ENCODE measurements around the gene TMOD2. TPM values are rescaled to one million over a fixed set of nuclear protein-coding genes. Genes with fewer than 3 reads are reported as not detected.

TMOD2 gene
- total RNA-seq, 1 experiment from 2014 or later = 0.52 TPM

GRCh38 chr15:51718746-51719145 lies 32.7 kb upstream of the TMOD2 start:
- Mint-ChIP-seq H3K27me3 (ENCODE audit: insufficient read depth, unreplicated experiment) (no peaks in the 10 kb centered on the region), H3K27ac (ENCODE audit: unreplicated experiment) (no peak overlapping the region), H3K4me1 (ENCODE audit: low read depth, unreplicated experiment) (peaks cover 12% of the 10 kb centered on the region), H3K4me3 (ENCODE audit: unreplicated experiment) (no peak overlapping the region), H3K9me3 (ENCODE audit: unreplicated experiment) (no peaks in the 10 kb centered on the region), H3K36me3 (ENCODE audit: insufficient read depth, unreplicated experiment) (no peaks in the 10 kb centered on the region)
- no peak for DNase-seq
- Histone ChIP-seq H3K27me3 (replicated peaks; ENCODE audit: control insufficient read depth, insufficient read depth, low read length) (no peaks in the 10 kb centered on the region), H3K9me3 (no peaks in the 10 kb centered on the region), H3K4me1 (peaks cover 4% of the 10 kb centered on the region), H3K4me3 (ENCODE audit: low read depth, low read length) (no peak overlapping the region), H3K36me3 (ENCODE audit: control insufficient read depth, insufficient read depth, low read length) (no peaks in the 10 kb centered on the region)
- POLR2A ChIA-PET = no interaction called here
- intact Hi-C loops (cut with micrococcal nuclease; ENCODE audit: unreplicated experiment) = no loop called here
- TF ChIP-seq, protein P1, sequence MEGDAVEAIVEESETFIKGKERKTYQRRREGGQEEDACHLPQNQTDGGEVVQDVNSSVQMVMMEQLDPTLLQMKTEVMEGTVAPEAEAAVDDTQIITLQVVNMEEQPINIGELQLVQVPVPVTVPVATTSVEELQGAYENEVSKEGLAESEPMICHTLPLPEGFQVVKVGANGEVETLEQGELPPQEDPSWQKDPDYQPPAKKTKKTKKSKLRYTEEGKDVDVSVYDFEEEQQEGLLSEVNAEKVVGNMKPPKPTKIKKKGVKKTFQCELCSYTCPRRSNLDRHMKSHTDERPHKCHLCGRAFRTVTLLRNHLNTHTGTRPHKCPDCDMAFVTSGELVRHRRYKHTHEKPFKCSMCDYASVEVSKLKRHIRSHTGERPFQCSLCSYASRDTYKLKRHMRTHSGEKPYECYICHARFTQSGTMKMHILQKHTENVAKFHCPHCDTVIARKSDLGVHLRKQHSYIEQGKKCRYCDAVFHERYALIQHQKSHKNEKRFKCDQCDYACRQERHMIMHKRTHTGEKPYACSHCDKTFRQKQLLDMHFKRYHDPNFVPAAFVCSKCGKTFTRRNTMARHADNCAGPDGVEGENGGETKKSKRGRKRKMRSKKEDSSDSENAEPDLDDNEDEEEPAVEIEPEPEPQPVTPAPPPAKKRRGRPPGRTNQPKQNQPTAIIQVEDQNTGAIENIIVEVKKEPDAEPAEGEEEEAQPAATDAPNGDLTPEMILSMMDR (IDR thresholded peaks at IDR 0.05; ENCODE audit: insufficient read depth in 1 of 2, low read depth in 1 of 2, low read length in 1 of 2, severe bottlenecking in 1 of 2, unreplicated experiment in 1 of 2) = no peak
- CTCF ChIA-PET = no interaction called here
- no TSS peak for BruUV-seq (replicated peaks)

GRCh38 chr15:51720201-51720995 lies 31.0 kb upstream of the TMOD2 start:
- CTCF ChIA-PET = no interaction called here
- peak in 1 of 2 experiments; percentile 35 for DNase-seq
- intact Hi-C loops (cut with micrococcal nuclease; ENCODE audit: unreplicated experiment) = no loop called here

GRCh38 chr15:51721199-51721960 lies 30.0 kb upstream of the TMOD2 start:
- Histone ChIP-seq H3K27me3 (replicated peaks; ENCODE audit: control insufficient read depth, insufficient read depth, low read length) (no peaks in the 10 kb centered on the region), H3K36me3 (ENCODE audit: control insufficient read depth, insufficient read depth, low read length) (no peaks in the 10 kb centered on the region), H3K4me1 (peaks cover 4% of the 10 kb centered on the region), H3K9me3 (no peaks in the 10 kb centered on the region), H3K4me3 (ENCODE audit: low read depth, low read length) (no peak overlapping the region)
- Mint-ChIP-seq H3K27ac (ENCODE audit: unreplicated experiment) (no peak overlapping the region), H3K36me3 (ENCODE audit: insufficient read depth, unreplicated experiment) (no peaks in the 10 kb centered on the region), H3K4me3 (ENCODE audit: unreplicated experiment) (no peak overlapping the region), H3K4me1 (ENCODE audit: low read depth, unreplicated experiment) (peaks cover 12% of the 10 kb centered on the region), H3K9me3 (ENCODE audit: unreplicated experiment) (no peaks in the 10 kb centered on the region), H3K27me3 (ENCODE audit: insufficient read depth, unreplicated experiment) (no peaks in the 10 kb centered on the region)
- no TSS peak for BruUV-seq (replicated peaks)
- CTCF ChIA-PET = no interaction called here
- TF ChIP-seq, protein P1 (IDR thresholded peaks at IDR 0.05; ENCODE audit: insufficient read depth in 1 of 2, low read depth in 1 of 2, low read length in 1 of 2, severe bottlenecking in 1 of 2, unreplicated experiment in 1 of 2) = no peak
- no peak for DNase-seq
- intact Hi-C loops (cut with micrococcal nuclease; ENCODE audit: unreplicated experiment) = no loop called here
- POLR2A ChIA-PET = no interaction called here

More at GRCh38 chr15:51720201-51720995, 31.0 kb upstream of the TMOD2 start:
- no TSS peak for BruUV-seq (replicated peaks)
- TF ChIP-seq, protein P1 (IDR thresholded peaks at IDR 0.05; ENCODE audit: insufficient read depth in 1 of 2, low read depth in 1 of 2, low read length in 1 of 2, severe bottlenecking in 1 of 2, unreplicated experiment in 1 of 2) = no peak
- H3K27me3 ChIP-seq (replicated peaks; ENCODE audit: control insufficient read depth, insufficient read depth, low read length) = no peaks in the 10 kb centered on the region
- Mint-ChIP-seq H3K4me1 (ENCODE audit: low read depth, unreplicated experiment) (peaks cover 12% of the 10 kb centered on the region), H3K4me3 (ENCODE audit: unreplicated experiment) (no peak overlapping the region), H3K27ac (ENCODE audit: unreplicated experiment) (no peak overlapping the region), H3K36me3 (ENCODE audit: insufficient read depth, unreplicated experiment) (no peaks in the 10 kb centered on the region), H3K27me3 (ENCODE audit: insufficient read depth, unreplicated experiment) (no peaks in the 10 kb centered on the region), H3K9me3 (ENCODE audit: unreplicated experiment) (no peaks in the 10 kb centered on the region)
- H3K4me1 ChIP-seq = peaks cover 4% of the 10 kb centered on the region
- no peak overlapping the region for H3K4me3 ChIP-seq (ENCODE audit: low read depth, low read length)
- H3K36me3 ChIP-seq (ENCODE audit: control insufficient read depth, insufficient read depth, low read length) = no peaks in the 10 kb centered on the region
- POLR2A ChIA-PET = no interaction called here
- no peaks in the 10 kb centered on the region for H3K9me3 ChIP-seq
